GM19351 (cell line): ENCODE results near the gene MRPL19.

ENCODE experiments used
- ATAC-seq: cut with Tn5 transposase; IDR thresholded peaks from one replicate; pipeline ENCODE4 v1.9.1; 2021; ENCODE audit warnings: mild to moderate bottlenecking, moderate library complexity; ENCODE audit not compliant: unreplicated experiment

The MRPL19 gene

DNA sequence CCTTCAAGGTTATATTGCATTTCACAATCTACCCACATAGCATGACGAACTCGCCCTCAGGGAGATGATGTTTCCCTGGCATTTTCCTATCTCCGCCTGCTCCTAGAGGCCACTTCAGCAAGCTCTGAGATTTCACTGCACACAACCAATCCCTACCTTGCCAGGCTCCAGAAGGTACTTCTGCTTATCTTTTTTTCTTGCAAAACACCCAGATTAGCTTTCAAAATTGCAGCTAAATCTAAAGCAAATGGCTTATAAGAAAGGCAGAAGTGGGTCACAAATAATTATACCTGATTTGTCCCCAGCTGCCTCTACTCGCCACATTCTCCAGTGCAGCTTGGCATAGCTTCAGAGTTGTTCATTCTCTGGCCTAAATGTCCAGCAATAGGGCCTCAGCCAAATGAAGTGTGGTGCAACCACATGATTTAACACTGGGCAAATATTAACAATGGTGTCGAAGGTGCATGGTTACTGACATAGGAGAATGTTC is 32.4 kb upstream of the MRPL19 start:
- ATAC-seq, result no peak

DNA sequence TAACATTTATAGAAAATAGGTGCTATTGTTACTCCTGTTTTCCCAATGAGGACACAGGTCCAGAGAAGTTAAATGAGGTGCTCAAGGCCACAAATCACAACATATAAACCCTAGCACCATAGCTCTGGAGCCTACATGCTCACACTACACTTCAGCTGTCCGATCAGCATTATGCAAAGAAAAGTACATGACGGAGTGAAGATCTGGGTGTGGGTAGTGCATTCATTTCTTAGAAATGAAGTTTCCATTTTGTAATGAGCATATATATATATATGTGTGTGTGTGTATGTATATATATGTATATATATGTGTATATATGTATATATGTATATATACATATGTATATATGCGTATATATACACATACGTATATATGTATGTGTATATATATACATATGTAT is 30.2 kb upstream of the MRPL19 start:
- no peak for ATAC-seq

DNA sequence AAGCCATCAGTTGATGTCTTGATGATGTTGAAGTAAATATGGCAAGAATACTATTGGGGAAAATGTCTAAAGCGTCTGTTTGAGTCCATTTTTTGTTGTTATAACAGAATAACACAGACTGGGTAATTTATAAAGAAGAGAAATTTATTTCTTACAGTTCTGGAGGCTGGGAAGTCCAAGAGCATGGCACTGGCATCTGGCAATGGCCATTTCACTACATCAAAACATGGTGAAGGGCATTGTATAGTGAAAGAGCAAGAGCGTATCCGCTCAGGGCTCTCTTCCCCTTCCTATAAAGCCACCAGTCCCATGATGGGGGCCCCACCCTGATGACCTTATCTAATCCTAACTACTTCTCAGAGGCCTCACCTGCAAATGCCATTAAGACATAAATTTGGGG is 29.6 kb upstream of the MRPL19 start:
- ATAC-seq, result no peak

DNA sequence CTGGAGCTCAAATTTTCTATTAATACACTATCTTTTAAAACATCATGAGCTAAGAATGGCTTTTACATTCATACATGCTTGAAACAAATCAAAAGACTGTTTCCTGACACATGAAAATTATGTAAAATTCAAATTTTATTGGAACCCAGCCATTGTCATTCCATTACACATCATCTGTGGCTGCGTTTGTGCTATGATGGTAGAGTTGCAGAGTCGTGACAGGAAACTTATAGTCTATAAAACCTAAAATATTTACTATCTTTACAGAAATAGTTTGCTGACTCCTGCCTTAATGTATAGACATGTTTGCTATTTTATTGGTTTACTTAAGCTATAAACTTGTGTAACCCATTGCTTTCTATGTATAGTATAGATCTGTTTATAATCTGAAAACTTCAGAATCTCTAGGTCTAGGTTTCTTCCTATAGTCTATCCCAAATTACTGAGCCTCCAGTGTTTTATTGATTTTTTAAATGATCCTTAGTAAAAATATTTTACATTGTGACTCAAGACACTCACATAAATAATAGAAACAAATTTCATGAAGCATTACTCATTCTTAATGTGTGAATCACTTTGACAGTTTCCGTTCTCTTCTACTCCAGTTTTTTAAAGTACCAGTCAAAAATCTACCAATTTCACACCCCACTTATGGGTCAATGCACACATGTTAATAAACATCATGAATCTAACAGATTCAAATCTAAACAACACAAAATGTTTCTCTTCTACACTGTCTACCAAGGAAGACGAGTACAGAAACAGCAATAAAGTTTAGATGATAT is 26.4 kb upstream of the MRPL19 start:
- ATAC-seq, result no peak

DNA sequence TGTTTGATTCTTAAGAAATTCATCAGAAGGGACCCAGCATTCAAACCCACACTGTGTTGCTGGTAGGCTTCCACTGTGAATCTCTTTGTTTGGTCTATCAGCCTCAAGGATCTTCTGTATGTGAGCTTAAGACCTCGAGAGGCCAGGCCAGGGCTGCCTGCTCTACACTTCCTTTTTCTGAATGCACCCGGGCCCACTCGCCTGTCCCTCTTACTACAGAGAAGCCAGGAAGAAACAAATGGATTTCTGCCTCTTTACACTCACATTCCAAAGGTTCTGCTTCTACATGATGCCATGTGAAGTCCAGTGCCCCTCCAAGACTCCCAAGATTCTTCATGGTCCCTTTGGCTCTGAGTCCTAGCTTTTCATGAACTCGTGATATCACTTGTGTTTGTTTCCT is 25.4 kb upstream of the MRPL19 start:
- ATAC-seq, result no peak

DNA sequence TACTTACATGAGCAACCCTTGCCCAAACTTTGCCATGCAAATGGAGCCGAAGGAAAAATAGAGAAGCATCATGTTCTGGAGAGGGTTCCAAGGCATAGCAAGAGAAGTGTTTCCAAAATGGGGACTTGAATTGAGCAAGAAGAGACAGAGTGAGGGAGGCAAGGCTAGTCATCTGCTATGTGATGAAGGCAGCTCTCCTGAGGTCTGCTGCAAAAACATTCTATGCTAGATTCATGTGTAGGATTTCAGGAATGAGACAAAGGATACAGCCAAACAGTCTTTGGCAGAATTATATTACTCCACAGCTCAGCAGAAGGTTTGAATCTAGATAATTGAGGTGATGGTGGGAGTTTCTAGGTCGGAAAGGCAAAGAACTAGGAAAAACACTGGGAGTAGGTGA is 24.1 kb upstream of the MRPL19 start:
- no peak for ATAC-seq

DNA sequence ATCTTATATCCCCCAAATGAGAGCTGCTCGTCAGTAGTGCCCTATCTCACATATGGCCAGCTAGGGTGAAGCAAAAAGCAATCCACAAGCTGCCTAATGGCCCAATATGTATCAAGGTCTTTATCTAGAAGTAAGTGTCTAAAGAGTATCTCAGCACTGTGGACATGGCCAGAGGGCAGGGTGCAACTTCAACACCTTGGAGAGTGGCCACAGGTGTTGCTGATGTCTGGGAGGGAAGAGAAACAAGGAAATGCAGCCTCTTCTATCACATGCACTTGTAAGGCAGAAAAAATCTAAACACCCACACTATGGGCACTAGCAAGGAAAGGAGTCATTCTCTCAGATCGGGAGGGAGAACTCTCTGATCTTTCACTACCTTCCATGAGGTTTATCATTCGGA is 23.7 kb upstream of the MRPL19 start:
- no peak for ATAC-seq

DNA sequence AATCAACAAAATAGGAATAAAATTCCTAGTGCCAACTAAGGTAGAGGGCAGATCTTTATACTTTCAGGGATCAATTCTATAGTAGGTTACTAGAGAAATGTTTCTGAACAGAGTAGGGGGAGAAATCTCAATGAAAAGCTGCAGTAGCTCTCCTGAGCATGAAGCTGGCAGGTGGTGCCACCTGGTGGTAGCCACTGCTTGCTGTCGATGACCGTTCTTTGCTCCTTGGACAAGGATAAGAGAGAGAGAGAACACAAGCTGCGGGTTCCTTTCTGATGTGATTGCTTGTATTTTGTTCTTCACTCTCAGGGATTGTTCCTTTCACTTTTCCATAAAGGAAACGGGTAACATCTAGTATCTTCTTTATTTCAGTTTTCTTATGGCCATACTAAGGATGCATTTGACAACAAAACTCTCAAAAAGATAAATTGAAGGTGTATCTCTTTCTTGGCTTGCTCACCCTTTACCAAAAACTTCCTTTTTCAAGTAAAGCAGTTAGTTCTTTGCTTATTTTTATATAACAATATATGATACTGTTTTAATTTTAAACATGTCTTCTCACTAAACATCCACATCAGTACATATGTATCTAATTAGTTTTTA is 18.6 kb upstream of the MRPL19 start:
- ATAC-seq, result peak; percentile 92

DNA sequence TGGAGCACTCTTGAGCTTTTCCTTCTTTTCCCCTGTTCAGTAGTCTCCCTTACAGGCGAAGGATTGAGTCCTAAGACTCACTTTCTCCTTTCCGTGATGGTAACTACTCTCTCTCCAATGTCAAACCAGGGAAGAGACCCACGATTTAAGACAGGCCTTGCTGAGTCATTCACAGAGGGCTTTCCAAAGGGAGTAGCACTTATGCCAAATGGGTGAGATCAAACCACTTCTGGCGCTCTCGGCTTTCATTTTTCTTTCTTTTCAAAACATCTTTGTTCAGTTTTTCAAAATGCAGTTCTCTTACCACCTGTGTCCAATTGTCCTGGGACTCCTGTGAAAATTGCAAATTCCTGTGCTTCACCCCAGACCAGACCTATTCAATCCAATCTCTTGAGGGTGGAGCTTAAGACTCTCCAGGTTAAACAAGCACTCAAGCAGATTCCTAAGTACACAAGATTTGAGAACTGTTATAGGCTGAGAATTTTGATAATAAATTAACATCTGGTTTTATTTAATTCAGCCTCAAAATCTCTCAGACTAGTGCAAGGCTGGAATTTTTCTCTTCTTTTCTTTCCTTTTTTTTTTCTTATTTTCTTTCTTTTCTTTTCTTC is 14.4 kb upstream of the MRPL19 start:
- ATAC-seq, result no peak

DNA sequence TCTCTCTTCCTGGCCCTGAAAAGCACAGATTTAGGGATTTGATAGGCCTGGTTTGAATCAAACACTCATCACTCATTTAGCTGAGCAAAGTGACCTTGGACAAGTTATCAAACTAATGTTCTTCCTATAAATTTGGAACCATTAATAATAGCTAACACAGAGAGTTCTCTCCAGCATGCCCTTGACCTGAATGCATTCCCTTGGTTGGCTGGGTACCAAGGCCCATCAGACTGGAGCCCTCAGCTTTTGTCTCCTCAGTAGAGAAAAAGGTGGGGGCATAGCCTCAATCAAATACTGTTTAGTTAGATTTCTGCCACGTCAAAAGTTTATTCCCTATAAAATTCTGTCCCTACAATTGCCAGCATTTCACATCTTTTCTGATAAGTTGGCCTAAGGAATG is 13.8 kb upstream of the MRPL19 start:
- ATAC-seq, result no peak

DNA sequence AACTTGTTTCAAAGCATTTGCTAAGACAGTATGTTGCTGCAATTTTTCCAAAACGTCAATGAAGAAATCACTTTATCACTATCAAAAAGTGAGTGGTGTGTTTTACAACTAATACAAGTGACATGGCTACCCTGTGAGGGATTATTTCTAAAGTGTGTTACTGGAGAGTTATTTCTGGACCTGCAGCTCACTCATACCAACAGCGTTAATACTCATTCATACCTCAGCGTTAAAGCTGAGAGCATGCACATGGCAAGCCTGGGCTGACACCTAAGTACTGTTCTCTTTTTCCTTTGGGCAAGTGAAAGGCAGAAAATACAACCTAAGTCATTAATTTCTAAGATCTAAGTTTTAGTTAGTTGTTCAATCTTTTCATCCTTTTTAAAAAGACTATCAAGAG is 13.0 kb upstream of the MRPL19 start:
- ATAC-seq, result no peak

DNA sequence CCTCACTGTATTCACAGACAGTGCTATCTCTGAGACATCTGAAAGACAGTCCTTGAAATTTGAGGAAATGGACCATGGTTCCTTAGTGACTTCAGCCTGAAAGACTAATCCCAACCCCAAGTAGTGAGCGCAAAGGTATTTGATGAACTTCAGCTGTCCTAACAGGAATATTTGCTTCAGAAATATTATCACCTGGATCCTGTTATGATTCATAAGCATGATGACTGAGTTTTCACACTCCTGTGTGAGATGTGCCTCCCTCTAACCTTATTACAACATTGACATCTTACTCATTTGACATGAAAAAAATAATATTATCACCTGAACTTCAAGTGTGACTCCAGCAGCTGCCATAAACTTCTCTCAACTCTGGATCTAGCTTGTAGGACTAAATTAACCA is 11.6 kb upstream of the MRPL19 start:
- ATAC-seq, result no peak

DNA sequence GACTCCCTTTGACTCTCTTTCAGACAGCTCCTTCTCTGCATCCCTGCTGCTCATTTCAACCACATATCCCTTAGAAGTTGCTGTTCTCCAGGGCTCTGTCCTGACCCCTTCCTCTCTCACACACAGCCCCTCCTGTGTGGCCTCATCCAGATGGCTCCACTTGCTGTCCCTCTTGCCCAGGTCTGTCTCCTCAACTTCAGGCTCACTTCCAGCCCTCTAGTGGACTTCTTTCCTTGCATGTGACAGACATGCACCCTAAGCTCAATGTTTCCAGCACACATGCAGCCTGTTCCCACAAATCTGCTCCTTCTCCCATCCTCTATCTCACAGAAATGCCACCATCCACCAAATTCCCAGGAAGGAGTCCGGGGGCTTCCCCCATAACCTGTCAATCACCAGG is 9.0 kb upstream of the MRPL19 start:
- no peak for ATAC-seq

DNA sequence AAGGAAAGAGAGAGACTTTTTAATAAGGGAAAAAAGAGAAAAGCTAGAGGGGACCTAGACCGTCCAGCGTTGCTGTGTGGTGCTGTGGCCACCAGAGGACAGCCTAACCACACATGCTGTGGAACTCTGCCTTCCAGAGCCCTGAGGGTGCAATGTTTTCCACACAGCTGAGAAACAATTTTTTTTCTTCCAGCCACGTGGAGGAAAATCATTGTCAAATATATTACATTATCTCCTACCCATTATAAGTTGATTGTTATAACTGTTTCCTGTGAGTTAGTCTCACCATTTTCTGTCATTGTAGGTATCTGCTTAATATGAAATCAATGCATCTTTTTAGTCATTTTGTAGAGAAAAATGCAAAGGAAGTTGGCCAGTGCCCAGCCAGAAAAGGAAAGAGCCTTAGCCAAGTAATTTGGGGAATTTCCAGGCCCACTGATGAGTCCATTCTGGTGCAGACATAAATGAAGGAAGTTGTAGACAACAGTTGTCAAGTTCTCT is 5.9 kb upstream of the MRPL19 start:
- peak; percentile 98 for ATAC-seq

DNA sequence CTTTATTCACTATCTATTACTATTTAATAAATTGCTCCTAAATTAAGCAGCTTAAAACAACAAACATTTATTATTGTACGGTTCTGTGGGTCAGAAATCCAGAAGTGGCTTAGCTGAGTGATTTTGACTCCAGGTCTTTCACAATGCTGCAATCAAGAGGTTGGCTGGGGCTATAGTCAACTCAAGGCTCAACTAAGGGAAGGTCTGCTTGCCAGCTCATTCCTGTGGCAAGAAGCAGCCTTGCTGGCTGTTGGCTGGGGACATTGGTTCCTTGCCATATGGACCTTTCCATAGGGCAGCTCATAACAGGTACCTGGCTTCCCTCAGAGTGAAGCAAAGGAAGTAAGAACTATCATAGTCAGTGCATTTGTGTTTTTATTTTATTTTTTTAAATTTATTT is 5.0 kb upstream of the MRPL19 start:
- ATAC-seq, result no peak

DNA sequence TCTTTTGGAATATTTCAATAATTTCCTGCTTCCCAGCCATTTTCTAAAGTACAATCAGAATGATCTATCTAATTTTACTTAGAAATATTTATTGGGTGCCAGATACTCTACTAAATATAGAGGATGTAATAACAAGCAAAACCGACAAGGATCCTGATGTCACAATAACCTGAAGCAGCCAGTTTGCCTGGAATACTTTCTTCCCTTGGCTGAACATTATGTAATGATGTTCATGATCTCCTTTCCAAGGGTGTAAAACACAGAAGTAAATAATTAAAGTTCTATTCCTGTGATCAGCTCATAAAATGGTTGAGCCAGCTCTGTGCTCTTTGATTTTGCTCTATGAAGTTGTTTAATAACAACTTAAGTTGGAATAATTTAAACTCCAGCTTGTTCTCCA is 2.6 kb upstream of the MRPL19 start:
- ATAC-seq, result no peak

DNA sequence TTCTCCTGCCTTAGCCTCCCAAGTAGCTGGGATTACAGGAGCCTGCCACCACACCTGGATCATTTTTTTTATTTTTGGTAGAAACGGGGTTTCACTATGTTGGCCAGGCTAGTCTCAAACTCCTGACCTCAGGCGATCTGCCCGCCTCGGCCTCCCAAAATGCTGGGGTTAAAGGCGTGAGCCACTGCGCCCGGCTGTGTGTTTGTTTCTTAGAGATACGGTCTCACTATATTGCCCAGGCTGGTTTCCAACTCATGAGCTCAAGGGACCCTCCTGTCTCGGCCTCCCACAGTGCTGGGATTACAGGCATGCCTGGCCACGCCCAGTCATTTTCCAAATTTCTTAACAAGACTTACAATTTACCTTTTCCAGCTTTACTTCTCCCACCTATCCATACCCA is 940 bp upstream of the MRPL19 start:
- no peak for ATAC-seq

DNA sequence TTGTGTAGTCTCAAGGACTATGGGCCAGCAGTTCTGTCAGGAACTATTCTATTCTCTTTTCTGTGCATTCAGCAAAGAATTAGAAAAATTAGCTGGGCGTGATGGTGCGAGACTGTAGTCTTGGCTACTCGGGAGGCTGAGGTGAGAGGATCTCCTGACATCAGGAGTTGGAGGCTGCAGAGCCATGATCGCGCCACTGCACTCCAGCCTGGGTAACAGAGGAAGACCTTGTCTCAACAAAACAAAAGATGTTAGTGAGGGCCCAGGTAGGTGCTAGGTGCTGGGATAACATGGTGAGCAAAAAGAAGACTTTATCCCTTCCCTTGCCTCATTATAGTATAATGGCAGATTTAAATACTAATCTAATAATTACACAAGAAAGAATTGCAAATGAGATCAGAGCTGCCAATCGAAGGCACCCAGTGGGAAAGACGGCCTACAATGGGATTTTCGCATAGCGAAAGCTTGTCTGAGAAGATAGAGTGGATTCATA is 447 bp upstream of the MRPL19 start:
- ATAC-seq, result peak; percentile 6

DNA sequence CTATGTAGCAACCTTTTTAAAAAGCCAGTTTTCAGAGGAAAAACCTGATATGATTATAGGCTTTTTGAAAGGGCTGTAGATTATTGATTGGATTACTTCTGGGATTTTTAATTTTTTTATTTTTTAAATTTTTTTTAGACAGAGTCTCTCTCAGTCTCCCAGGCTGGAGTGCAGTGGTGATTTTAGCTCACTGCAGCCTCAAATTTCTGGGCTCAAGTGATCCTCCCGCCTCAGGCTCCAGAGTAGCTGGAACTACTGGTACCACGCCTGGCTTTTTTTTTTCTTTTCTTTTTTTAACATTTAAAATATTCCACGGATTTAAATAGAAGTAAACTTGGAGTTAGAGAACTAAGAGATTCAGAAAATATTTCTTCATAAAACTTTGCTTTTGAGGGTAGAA is 1.2 kb downstream of the MRPL19 start:
- ATAC-seq, result no peak

DNA sequence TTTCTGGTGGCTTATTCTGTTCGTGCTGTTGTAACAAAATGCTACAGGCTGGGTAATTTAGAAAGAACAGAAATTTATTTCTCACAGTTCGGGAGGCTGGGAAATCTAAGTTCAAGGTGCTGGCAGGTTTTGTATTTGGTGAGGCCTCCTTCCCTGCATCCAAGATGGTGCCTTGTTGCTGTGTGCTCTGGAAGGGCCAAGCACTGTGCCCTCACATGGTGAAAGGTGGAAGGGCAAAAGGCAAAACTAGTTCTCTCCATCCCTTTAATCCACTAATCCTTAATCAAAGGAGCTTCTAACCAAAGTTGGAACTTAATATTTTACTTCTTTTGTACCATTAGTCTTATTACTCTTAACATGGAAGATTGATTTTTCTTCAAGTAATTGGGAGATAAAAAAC is 7.4 kb downstream of the MRPL19 start:
- no peak for ATAC-seq

DNA sequence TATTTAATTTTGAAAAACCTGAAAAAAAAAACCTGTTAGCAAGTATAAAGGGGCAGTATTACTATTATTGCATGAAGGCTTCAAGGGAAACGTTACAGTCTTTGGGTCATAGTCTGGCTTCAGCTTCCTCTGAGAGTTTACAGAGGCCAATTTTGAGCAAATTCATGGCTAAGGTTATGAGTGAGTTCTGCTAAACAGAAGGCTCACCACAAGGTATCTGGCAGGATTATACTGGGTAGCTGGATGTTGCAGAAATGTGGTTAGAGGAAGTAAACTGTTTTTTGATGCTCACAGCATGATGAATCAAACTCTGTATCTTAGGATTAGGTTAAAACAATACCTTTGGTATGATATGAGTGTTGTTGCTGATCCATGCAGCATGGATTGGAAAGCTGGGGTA is 9.3 kb downstream of the MRPL19 start:
- ATAC-seq, result no peak

DNA sequence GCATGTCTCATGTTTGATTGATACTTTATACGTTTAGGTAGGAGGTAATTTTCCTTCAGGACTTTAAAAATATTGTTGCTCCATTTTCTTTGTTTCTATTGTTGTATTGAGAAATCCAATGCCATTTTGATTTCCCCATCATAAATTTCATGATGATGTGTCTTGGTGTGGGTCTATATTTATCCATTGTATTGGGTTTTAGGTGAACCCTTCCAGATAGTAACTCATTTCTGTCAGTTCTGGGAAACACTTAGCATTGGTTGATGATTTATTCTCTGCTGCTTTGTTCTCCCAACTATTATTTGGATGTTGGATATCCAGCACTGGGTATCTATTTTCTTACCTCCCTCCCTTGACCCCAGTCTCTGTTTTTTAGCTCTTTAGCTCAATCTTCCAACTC is 10.0 kb downstream of the MRPL19 start:
- no peak for ATAC-seq
